ENCODE results near the gene SUSD1. TPM values are rescaled to one million over a fixed set of nuclear protein-coding genes. Genes with fewer than 3 reads are reported as not detected.

SUSD1 gene
- total RNA-seq, 1 experiment from 2014 or later = 7.4 TPM

GRCh38 chr9:112094948-112095681 is 80.0 kb downstream of the SUSD1 start:
- Histone ChIP-seq H3K4me3 (ENCODE audit: low read length) (no peak overlapping the region), H4K20me1 (ENCODE audit: low read length) (no peaks in the 10 kb centered on the region), H3K27ac (ENCODE audit: low read length) (no peak overlapping the region), H3K27me3 (ENCODE audit: low read length) (no peaks in the 10 kb centered on the region), H3K9ac (ENCODE audit: low read length) (no peak overlapping the region), H3K4me1 (ENCODE audit: insufficient read depth, low read length) (no peaks in the 10 kb centered on the region), H3F3A (ENCODE audit: low read length, unreplicated experiment) (no peaks in the 10 kb centered on the region), H3K4me2 (ENCODE audit: low read length) (no peak overlapping the region), H2AFZ (ENCODE audit: low read length) (no peak overlapping the region), H3K79me2 (ENCODE audit: low read length) (no peaks in the 10 kb centered on the region), H3K9me3 (ENCODE audit: low read length) (no peaks in the 10 kb centered on the region), H3K36me3 (ENCODE audit: low read depth, low read length) (no peaks in the 10 kb centered on the region), H3K9me2 (replicated peaks; ENCODE audit: low read length) (no peaks in the 10 kb centered on the region)
- TF ChIP-seq EZH2 (IDR thresholded peaks at IDR 0.05; ENCODE audit: low read length, unreplicated experiment) (no peak), CTCF (conservative IDR thresholded peaks at IDR 0.05; ENCODE audit: low read depth, low read length) (no peak), EZH2phosphoT487 (IDR thresholded peaks at IDR 0.05; ENCODE audit: borderline replicate concordance, low read length) (no peak)
- DNase-seq (no peak), ATAC-seq (no peak)
- BruUV-seq (replicated peaks) = no TSS peak
- intact Hi-C loops (cut with micrococcal nuclease) = no loop called here
- CTCF ChIA-PET = no interaction called here
- POLR2A ChIA-PET (ENCODE audit: unreplicated experiment) = no interaction called here

- ChIA-PET POLR2A (ENCODE audit: unreplicated experiment) (no interaction called here), CTCF (interaction anchor here (0.9 kb wide), 1 partner anchor 239 kb away, joined by 4 read pairs; the partner anchor contains the start of gene PTBP3)
- H3F3A ChIP-seq (ENCODE audit: low read length, unreplicated experiment) = no peaks in the 10 kb centered on the region
- H3K9ac ChIP-seq (ENCODE audit: low read length) = no peak overlapping the region
- no peak overlapping the region for H3K27ac ChIP-seq (ENCODE audit: low read length)
- H3K4me1 ChIP-seq (ENCODE audit: insufficient read depth, low read length) = no peaks in the 10 kb centered on the region
- BruUV-seq (replicated peaks) = no TSS peak
- no peaks in the 10 kb centered on the region for H4K20me1 ChIP-seq (ENCODE audit: low read length)
- H3K4me2 ChIP-seq (ENCODE audit: low read length) = no peak overlapping the region
- no peak overlapping the region for H2AFZ ChIP-seq (ENCODE audit: low read length)
- H3K79me2 ChIP-seq (ENCODE audit: low read length) = no peaks in the 10 kb centered on the region
- TF ChIP-seq CTCF (conservative IDR thresholded peaks at IDR 0.05; ENCODE audit: low read depth, low read length) (no peak), EZH2phosphoT487 (IDR thresholded peaks at IDR 0.05; ENCODE audit: borderline replicate concordance, low read length) (no peak), EZH2 (IDR thresholded peaks at IDR 0.05; ENCODE audit: low read length, unreplicated experiment) (no peak)
- no peaks in the 10 kb centered on the region for H3K9me3 ChIP-seq (ENCODE audit: low read length)
- no peaks in the 10 kb centered on the region for H3K36me3 ChIP-seq (ENCODE audit: low read depth, low read length)
- no peaks in the 10 kb centered on the region for H3K27me3 ChIP-seq (ENCODE audit: low read length)
- H3K9me2 ChIP-seq (replicated peaks; ENCODE audit: low read length) = no peaks in the 10 kb centered on the region
- no peak overlapping the region for H3K4me3 ChIP-seq (ENCODE audit: low read length)
- intact Hi-C loops (cut with micrococcal nuclease) = no loop called here
- ATAC-seq = no peak
- DNase-seq = no peak
Measured at GRCh38 chr9:112094241-112094640, 80.9 kb downstream of the SUSD1 start.

GRCh38 chr9:112093870-112094216 is 81.3 kb downstream of the SUSD1 start:
- Histone ChIP-seq H3K27ac (ENCODE audit: low read length) (no peak overlapping the region), H3K79me2 (ENCODE audit: low read length) (no peaks in the 10 kb centered on the region), H3K4me3 (ENCODE audit: low read length) (no peak overlapping the region), H3K4me1 (ENCODE audit: insufficient read depth, low read length) (no peaks in the 10 kb centered on the region), H3K9me2 (replicated peaks; ENCODE audit: low read length) (no peaks in the 10 kb centered on the region), H3K9me3 (ENCODE audit: low read length) (no peaks in the 10 kb centered on the region), H3K4me2 (ENCODE audit: low read length) (no peak overlapping the region), H3K9ac (ENCODE audit: low read length) (no peak overlapping the region), H3K27me3 (ENCODE audit: low read length) (no peaks in the 10 kb centered on the region), H3K36me3 (ENCODE audit: low read depth, low read length) (no peaks in the 10 kb centered on the region), H3F3A (ENCODE audit: low read length, unreplicated experiment) (no peaks in the 10 kb centered on the region), H4K20me1 (ENCODE audit: low read length) (no peaks in the 10 kb centered on the region), H2AFZ (ENCODE audit: low read length) (no peak overlapping the region)
- POLR2A ChIA-PET (ENCODE audit: unreplicated experiment) = no interaction called here
- intact Hi-C loops (cut with micrococcal nuclease) = no loop called here
- DNase-seq = no peak
- BruUV-seq (replicated peaks) = no TSS peak
- TF ChIP-seq EZH2 (IDR thresholded peaks at IDR 0.05; ENCODE audit: low read length, unreplicated experiment) = no peak
- no peak for TF ChIP-seq CTCF (conservative IDR thresholded peaks at IDR 0.05; ENCODE audit: low read depth, low read length)
- TF ChIP-seq EZH2phosphoT487 (IDR thresholded peaks at IDR 0.05; ENCODE audit: borderline replicate concordance, low read length) = no peak
- CTCF ChIA-PET = interaction anchor here (0.9 kb wide), 1 partner anchor 239 kb away, joined by 4 read pairs; the partner anchor contains the start of gene PTBP3
- ATAC-seq = no peak

Data from PC-3 (cell line).